A673 (cell line): ENCODE data around the gene CSNK1D.

Experiments used
- CTCF ChIP-seq: fragments of 300-800, 200-600 bp; sonication (generic); conservative IDR thresholded peaks from 2 replicates; pipeline ENCODE4 v1.5.1; 2017; ENCODE audit warnings: low read depth, mild to moderate bottlenecking, antibody characterized with exemption, low read length, moderate library complexity, mixed read lengths
- EZH2 ChIP-seq: fragments of 200-600 bp; sonication (generic); IDR thresholded peaks from 2 replicates; pipeline ENCODE4 v1.6.1; 2017; ENCODE audit warnings: borderline replicate concordance, low read depth, mild to moderate bottlenecking, mixed read lengths, antibody characterized with exemption, low read length; ENCODE audit not compliant: poor library complexity, severe bottlenecking

GRCh38 chr17:82222816-82223215, 50.7 kb downstream of the CSNK1D start:
- TF ChIP-seq EZH2 = no peak
- TF ChIP-seq CTCF = no peak
